HG02678 (cell line): ENCODE results near the gene KRT36.

Experiments used
- ATAC-seq: cut with Tn5 transposase; IDR thresholded peaks from one replicate; pipeline ENCODE4 v1.9.1; 2021; ENCODE audit warnings: mild to moderate bottlenecking, moderate library complexity; ENCODE audit not compliant: unreplicated experiment

KRT36 gene

DNA sequence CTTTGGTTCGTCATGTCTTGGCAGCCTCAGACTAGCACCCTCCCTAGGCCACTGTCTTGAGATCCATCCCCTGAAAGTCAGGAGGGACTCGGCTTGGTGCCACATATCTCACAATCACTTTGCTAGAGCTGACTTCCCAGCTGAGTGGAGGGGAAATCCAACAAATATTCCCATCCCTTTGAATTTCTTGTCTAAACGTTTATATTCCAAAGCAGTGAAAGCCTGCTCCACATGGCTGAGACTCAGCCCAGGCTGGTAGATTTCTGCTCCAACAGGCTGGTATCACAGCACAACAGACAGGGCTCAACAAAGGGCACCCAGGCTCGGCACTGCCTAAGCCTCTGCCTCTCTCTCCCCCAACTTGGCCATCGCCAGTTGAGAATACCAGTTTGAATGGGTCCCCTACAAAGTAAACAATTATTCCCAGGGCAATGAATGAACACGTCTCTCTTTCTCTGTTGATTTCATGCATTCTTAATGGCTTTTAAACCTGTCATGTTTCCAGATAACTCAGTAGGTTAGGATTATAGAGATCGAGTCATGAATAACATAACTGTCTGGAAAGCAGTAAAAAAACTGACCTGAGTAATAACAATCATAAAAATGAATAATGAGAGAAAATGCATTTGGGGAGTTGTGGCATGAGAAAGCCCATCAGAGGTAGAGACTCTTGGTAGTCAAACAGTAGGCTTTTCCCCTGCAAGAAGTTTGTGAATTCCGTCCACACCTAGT, 14.7 kb upstream of the KRT36 start:
- ATAC-seq, result no peak

DNA sequence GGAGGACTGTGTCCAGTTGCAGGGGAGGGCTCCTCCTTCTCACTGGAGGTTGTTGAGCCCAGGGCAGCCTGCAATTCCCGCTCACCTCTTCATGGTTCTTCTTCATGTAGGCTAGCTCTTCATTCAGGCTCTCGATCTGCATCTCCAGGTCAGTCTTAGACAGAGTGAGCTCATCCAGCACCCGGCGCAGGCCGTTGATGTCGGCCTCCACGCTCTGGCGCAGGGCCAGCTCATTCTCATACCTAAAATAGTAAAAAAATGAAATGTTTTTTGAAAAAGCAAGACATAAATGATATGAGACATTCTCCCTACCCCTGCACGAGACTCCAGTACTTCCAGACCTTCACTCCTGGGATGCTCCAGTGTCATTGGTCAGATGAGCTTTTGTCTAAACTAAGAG, 13.5 kb upstream of the KRT36 start:
- no peak for ATAC-seq

DNA sequence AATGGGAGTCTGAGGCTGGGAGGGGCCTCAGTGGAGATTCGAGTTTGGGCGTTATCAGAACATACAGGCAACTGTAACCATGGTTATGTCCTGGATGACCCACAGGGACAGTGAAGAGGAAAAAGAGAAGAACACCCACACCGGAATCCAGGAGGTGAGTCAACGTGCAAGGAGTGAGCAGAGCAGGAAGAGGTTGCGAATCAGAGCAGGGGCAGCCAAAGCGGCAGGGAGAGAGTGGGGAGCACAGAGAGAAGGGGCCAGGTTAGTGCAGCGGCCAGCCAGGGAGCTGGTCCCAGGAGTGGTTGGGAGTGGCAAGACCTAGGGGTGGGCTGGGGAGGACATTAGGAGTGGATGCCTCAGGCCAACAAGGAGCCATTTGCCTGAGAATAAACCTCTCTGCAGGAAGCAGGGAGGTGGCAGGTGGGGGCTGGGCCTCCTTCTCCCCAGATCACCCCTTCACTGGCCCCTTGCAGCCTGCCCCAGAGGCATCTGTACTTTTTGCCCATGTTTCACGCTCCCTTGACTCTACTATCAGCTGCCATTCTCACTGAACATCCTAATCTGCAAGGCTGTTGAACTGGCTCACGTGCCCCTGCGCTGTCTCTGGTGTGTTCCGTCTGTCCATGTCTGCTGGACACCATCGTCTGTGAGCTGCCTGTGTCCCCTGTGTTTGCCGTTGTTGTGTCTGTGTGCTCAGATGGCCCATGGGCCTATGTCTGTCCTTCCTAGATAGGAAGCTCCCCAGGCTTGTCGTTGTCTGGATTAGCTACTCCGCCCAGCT, 10.6 kb upstream of the KRT36 start:
- no peak for ATAC-seq

DNA sequence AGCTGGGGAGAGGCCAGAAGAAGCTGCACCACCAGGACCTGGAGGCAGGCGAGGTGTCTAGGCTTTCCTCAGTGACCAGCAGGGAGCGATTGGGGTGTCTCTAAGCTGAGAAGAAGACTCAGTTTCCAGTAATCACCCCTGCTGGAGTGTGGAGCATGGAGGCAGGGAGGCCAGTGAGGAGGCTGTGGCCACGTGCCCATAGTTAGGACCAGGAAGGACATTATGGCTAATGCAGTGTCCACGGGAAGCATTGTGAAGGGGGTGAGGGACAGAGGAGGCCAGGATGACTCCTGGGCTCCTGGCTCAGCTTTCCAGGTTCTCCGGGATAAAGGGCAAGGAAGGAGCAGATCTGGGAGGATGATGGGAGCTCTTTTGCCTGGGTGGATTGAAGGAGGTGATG, 10.0 kb upstream of the KRT36 start:
- ATAC-seq, result no peak

DNA sequence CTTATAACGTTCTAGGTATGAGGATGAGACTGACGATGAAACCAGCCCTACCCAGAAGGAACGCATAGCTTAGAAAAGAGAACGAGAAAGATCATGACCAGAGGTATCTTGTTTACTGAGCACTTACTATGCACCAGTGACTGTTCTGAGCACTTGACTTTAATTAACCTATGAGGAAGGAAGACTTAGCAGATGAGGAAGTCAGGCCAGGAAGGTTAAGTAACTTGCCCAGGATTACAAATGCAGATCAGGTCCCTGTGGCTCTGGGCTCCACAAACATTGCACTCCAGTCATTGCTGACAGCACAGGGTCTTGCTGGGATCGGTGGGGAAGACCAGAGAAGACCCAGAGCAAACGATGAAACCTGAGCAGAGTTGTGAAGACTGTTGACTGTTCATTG, 8.6 kb upstream of the KRT36 start:
- ATAC-seq, result no peak

DNA sequence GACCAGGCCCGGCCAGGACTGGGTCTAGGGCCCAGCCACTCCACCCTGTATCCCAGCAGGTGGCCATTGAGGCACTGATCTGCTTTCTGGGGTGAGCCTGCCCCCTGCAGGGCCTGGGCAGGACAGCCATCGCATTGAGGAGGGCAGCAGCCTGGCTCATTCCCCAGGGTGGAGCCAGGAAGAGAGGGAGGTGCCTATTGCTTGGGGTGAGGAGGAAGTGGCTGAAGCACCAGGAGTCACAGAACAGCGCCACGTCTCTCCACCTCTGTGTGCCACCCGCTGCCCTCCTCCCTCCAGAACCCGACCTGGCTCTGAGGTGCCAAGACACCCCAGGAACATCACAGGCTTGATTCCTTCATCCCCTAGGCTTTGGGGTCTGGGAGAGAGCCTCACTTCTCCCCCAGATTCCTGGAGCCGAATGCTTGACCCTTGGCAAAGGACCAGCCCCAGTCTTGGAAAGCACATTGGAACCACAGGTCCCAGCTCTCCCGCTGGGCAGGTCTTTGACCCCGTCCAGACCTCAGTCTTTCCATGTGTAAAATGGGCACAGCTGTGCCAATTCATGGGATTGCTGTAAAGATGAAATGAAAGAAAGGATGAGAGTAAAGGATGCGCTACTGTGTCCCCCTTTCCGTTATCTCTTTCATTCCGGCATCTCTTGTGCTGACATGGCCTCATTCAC, 7.2 kb upstream of the KRT36 start:
- ATAC-seq, result peak; percentile 73

DNA sequence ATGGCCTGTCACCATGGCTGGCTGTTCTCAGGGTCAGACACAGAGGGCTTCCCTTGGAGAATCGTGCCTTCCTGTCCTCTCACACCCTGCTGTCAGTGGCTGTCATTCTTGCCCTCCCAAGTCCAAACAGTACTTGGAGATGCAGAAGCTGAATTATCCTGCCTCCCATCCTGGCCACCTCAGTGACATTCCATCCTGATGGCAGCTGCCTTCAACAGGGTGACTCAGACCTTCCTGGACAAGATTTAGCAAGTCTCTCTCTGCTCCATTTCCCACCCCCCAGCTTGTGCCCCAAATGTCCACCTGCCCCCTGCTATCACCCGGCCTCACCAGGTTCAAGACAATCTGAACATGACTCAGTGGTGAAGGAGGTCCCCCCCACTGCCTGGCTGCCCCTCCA, 4.8 kb upstream of the KRT36 start:
- no peak for ATAC-seq

DNA sequence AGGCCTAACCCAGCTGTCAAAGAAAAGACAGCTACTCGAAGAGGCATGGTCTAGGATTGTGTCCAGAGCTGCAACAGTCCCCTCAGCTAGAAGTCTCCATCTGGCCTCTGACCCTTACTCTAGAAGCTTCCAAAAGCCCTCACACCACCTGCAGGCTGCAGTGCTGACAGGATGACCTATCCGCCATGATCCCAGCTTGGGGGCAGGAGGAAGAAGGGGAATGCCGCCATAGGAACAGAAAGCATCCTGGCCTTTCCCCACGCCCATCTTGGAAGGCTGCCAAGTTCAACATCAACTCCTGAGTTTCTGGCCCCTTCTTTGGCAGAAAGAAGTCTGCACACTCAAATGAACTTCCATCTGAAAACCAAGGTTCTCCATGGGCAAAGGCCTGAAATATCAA, 3.1 kb upstream of the KRT36 start:
- ATAC-seq, result no peak

DNA sequence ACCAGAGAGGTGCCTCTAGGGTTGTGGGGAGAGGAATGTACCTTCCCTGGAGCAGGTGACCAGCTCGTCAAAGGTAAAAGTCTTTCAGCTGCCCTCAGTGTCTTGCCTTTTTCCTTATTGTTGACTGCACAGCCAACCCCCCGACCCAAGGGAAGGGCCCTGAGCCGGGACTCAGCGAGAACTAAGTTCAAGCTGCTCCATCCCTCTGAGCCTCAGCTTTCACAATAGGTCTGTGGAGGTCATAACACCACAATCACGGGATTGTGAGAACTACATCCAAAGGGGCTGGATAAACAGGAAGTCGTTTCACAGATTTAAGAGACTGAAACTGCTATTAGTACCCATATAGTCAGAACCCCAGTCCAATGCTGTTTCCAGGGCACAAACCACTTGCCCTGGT, 2.6 kb upstream of the KRT36 start:
- ATAC-seq, result no peak

DNA sequence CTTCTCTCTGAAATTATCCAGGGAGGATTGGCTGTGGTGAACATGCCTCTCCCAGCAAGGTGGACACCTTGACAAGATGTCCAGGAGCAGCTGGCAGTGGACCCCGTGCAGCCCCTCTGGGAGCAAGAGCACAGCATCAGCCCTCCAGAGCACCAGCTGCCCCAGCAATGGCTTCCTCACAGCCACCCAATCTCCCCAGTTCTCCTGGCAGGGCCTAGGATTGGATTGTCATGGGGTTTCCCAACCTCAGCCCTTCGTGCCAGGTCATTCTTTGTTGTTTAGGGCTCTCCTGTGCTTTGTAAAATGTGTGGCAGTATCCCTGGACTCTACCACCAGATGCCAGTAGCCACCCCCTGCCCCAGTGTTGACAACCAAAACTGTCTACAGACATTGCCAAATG, 1.8 kb upstream of the KRT36 start:
- ATAC-seq, result no peak

DNA sequence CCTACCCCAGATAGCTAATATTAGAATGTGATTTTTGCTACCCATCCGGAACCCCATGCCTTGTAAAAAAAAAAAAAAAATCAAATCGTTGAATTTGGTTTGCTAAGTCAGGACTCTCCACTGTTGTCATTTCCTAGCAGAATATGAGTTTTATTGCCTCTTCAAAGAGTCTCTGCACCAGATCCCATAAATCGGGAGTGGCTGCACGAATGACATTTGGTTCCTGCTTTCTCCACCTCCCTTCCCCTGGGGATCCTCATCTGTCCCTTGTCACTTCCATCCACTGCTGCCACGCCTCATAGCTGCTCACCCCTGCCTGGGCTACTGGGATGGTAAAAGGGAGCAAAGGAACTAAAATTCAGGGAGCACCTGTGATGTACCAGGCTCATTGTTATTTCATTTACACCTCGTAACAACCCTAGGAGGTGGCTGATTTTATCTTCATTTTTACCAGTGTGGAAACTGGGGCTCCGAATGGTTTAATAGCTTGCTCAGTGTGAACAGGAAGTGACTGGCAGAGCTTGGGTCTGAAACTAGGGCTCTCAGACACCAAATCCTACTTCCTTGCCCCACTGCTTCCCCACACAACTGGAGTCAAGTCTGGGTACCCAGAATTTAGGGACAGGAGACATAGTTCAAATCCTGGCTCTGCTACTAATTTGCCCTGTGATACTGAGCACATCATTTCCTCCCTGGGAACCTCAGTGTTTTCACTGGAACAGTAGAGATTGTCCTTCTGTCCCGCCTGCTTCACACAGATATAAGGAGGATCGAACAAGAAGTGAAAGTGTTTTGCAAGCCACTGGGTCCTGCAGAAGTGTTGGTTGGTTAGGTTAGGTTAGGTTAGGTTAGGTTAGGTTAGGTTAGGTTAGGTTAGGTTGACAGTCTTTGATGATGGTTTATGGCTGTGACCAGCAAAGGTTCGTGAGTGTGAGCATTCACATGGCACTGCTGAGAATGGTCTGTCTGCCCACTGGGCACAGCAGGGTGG, 585 bp upstream of the KRT36 start:
- no peak for ATAC-seq

DNA sequence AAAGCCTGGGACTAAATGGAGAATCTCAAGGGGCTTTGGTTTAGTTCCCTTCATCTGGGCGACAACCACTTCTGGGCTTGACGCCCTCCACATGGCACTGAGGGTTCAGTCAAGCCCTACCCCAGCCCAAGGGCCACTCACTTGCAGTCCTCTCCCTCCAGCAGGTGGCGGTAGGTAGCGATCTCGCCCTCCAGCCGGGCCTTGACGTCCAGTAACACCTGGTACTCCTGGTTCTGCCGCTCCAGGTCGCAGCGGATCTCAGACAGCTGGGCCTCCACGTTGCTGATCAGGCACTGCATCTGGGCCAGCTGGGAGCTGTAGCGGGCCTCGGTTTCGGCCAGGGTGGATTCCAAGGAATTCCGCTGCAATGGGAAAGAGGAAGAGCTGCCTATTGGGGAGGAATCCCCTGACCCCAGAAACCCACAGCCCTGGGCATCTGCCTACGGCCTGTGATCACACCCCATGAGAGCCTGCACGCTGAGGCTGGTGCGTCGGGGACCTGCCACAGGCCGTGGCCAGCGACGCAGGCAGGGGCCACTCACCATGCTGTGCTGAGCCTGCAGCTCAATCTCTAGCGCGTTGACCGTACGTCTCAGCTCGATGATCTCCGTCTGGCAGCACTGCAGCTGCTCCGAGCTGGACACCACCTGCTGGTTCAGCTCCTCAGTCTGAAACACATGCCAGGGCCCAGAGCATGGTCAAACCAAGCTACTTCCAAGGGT, 2.7 kb downstream of the KRT36 start:
- ATAC-seq, result no peak

DNA sequence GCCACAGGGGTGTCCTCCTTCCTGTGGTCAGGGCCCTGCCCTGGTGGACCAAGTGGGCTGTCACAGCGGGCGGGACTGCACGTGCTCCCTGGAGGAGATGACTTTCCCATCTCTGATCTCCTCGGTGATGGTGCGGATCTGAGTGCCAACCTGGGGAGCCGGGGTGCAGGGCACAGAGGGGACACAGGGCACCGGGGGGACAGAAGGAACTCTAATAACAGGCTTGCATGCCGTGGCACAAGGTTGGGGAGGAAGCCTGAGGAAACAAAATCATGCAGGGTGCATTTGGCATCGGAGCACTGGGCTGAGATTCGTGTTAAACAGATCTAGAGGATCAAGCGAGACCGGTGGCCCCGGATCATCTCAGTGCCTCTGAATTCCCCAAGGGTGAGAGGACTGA, 3.4 kb downstream of the KRT36 start:
- no peak for ATAC-seq

DNA sequence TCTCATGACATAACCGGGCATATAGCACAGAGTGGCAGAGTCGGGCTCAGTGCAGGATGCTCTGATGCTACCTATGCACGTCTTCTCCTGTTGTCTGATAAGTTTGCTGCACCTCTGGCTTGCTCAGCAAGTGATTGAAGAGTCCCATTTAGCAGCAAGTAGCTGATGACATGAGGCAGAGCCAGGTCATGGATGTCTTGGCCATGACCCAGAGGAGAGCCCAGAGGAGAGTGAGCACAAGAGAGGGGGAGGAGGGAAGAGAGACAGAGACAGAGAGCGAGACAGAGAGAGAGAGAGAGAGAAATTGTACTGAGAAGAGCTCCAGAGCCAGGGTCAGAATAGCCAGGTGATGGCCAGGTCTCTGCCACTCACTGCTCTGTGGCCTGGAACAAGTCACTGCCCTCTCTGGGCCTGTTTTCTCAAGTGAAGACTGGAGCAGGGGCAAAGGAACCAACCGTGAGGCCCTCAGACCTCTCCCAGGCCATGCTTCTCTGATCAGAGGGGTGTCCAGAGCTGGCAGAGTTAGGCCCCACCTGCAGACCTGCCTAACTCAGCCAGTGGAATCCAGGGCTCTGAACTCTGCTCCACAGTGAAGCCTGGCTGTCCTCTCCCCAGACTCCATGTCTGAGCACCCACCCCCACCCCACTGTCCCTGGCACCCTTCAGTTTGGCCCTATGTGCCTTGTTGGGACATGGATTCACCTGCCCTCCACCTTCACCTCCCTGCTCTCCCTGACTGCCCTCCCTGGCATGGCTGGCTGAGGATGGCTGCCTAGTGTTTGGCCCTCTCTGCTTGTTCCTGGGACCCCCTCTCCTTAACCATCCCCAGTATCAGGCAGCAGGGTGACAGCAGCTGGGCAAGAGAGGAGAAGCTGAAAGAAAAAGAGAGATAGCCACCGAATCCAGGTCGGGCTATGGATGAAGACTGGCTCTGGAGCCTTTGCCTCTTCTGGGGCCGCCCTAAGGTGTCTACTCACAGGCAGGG, 4.5 kb downstream of the KRT36 start:
- ATAC-seq, result no peak

DNA sequence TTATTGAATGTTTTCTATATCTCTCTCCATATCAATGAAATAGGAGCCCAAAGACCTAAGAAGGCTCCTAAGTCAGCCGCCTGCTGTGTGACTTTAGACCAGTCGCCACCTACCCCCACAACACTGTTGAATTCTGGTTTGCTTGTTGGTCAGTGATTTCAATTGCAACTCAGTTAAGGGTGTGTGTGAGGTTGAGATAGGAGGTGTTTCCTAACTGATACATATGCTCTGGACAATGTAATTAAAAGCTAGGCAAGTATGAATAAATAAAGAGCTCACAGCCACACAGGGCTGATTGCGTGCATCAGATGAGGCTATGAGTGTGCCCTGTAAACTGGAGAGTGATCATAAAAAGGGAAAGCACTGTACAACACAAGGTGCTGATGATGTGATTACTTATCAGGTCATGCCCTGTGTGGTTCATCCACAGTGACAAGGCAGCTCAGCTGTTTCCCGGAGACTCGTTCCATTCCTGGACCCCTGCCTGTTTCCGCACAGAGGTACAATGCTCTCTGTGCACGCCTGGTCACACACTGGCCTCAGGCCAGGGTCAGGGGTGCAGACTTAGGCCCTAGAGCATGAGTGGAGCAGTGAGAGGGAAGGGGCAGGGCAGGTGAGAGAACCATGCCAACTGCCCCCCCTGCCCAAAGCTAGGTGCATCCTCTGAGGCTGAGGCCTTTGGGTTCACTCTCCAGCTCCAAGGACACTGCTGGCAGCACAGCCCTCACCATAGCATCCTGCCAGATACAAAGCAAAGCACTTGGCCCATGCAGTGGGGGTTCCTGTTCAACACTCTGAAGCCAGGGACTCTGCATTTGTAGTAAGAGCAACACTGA, 5.5 kb downstream of the KRT36 start:
- ATAC-seq, result no peak

DNA sequence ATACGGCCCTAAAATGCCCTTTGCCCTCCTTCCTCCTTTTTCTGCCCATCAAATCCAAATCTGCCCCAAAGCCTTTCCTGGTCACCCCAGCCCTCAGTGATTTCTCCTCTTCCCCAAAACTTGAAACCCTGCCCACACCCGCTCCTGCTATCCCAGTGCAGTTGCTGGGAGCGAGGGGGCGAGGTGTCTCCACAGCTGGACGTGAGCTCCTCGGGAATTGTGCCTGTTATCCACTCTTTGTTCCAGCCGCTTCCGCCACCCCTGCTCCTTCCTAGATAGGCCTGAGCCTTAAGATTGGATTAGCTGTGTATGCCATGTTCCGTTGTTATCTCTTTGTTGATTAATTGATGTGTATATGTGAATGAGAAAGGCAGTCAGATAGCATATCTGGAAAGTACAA, 6.2 kb downstream of the KRT36 start:
- no peak for ATAC-seq

DNA sequence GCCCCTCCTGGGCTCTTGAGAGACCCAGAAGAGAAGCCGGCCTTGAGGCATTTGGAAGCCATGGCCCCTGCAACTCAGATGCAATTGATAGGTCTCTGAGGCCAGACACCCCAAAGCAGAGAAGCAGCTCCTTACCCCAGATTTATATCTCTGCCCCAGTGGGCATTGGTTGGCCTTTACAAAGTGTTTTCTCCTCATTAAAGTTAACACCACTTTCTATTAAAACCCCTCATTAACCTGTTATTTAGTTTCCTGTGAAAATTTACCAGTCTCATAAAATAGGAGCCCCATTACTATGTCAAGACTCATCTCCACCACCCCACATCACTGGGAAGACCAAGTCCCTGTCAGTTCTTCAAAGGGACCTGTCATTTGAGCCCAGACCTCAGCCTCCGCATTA, 8.7 kb downstream of the KRT36 start, which contains the start of gene KRT35:
Gene KRT35 (minus strand): TSS at position 116 of the 400 bp plus-strand sequence. CDS start 54 bp downstream, at position 62.
- no peak for ATAC-seq

DNA sequence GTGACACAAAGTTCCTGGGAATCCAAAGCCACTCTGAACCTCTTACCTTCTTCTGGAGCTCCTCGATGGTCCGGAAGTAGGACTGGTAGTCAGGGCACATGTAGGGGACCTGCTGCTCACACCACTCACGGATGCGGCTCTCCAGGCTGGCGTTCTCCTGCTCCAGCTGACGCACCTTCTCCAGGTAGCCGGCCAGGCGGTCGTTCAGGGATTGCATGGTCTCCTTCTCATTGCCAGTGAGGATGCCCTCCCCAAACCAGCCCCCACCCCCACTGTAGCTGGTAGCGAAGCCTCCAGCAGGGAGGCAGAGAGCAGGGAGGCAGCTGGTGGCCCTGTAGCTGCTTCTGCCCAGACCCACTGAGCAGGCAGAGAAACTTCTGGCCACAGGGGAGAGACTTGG, 9.1 kb downstream of the KRT36 start:
- ATAC-seq, result no peak
